Activated T-helper 2 cell treated with anti-CD3 and anti-CD28 coated beads, Interferon-gamma antibody, Interleukin-2, Interleukin-4, amounts not matched to agents 10 μg/mL and 5 μg/mL and 100 μg/mL, durations not matched to agents 14 hours and 24 hours and 36 hours (primary cell): Measurements from ENCODE around the gene NUAK1. TPM values are rescaled to one million over a fixed set of nuclear protein-coding genes. Genes with fewer than 3 reads are reported as not detected.

ENCODE experiments used
- DNase-seq: peaks from one replicate; pipeline ENCODE4 v3.0.0; 2021; ENCODE audit warnings: low spot score
- H3K27ac Mint-ChIP-seq: one replicate; pipeline ENCODE4 v1.8.0; 2021; ENCODE audit warnings: mixed read lengths
- H3K27me3 Mint-ChIP-seq: one replicate; pipeline ENCODE4 v1.8.0; 2021; ENCODE audit warnings: low read depth, mixed read lengths
- H3K36me3 Mint-ChIP-seq: one replicate; pipeline ENCODE4 v1.8.0; 2021; ENCODE audit warnings: low read depth, mixed read lengths
- H3K4me1 Mint-ChIP-seq: one replicate; pipeline ENCODE4 v1.8.0; 2021; ENCODE audit warnings: low read depth, mixed read lengths
- H3K4me3 Mint-ChIP-seq: one replicate; pipeline ENCODE4 v1.8.0; 2021; ENCODE audit warnings: low read depth, mild to moderate bottlenecking, moderate library complexity, mixed read lengths
- H3K9me3 Mint-ChIP-seq: one replicate; pipeline ENCODE4 v1.8.0; 2021; ENCODE audit warnings: mixed read lengths
- intact Hi-C: fragments of 100-400 bp; cut with micrococcal nuclease; formaldehyde crosslinking; loops from one replicate; pipeline ENCODE4 v1.15.1; 2023
- total RNA-seq: library from RNA; stranded (reverse); gene quantifications from 2 replicates; pipeline ENCODE4 v1.2.3, GENCODE V29; 2022

The NUAK1 gene
- total RNA-seq, result 0.02 and 0.11 TPM in 2 replicates

- Mint-ChIP-seq H3K27ac (no peak within 1 kb of the TSS), H3K4me3 (peak within 1 kb of the TSS; percentile 62), H3K4me1 (peaks cover 3% of the 10 kb centered on the region), H3K9me3 (no peaks in the 10 kb centered on the region), H3K36me3 (no peaks in the 10 kb centered on the region), H3K27me3 (peaks cover 63% of the 10 kb centered on the region)
- intact Hi-C loops, result loop anchor here (5.0 to 10.0 kb wide), 3 partner anchors 83 to 448 kb away; no protein-coding TSS in a partner anchor
- DNase-seq, result no peak
Observed at GRCh38 chr12:106138633-106139421, at the start of gene NUAK1. Gene NUAK1 (minus strand): TSS chr12:106138954. CDS start chr12:106138653, 301 bp downstream.

GRCh38 chr12:106188256-106188655, 49.5 kb upstream of the NUAK1 start:
- Mint-ChIP-seq H3K4me1 (no peaks in the 10 kb centered on the region), H3K27me3 (peaks cover 4% of the 10 kb centered on the region)
- intact Hi-C loops, result no loop called here

GRCh38 chr12:106187842-106188241, 49.1 kb upstream of the NUAK1 start:
- no peak for DNase-seq
- Mint-ChIP-seq H3K4me3 (no peak overlapping the region), H3K27ac (no peak overlapping the region), H3K36me3 (no peaks in the 10 kb centered on the region), H3K4me1 (no peaks in the 10 kb centered on the region), H3K27me3 (peaks cover 6% of the 10 kb centered on the region), H3K9me3 (no peaks in the 10 kb centered on the region)
- intact Hi-C loops, result no loop called here

More at GRCh38 chr12:106188256-106188655, 49.5 kb upstream of the NUAK1 start:
- no peak overlapping the region for H3K27ac Mint-ChIP-seq
- no peak for DNase-seq
- no peak overlapping the region for H3K4me3 Mint-ChIP-seq
- H3K9me3 Mint-ChIP-seq, result no peaks in the 10 kb centered on the region
- H3K36me3 Mint-ChIP-seq, result no peaks in the 10 kb centered on the region

- H3K27me3 Mint-ChIP-seq, result peaks cover 6% of the 10 kb centered on the region
- H3K4me1 Mint-ChIP-seq, result no peaks in the 10 kb centered on the region
- H3K9me3 Mint-ChIP-seq, result no peaks in the 10 kb centered on the region
- H3K36me3 Mint-ChIP-seq, result no peaks in the 10 kb centered on the region
- intact Hi-C loops, result no loop called here
- no peak overlapping the region for H3K4me3 Mint-ChIP-seq
- no peak overlapping the region for H3K27ac Mint-ChIP-seq
- no peak for DNase-seq
Observed at GRCh38 chr12:106187155-106187789, 48.5 kb upstream of the NUAK1 start.

GRCh38 chr12:106183735-106184134, 45.0 kb upstream of the NUAK1 start:
- no peaks in the 10 kb centered on the region for H3K36me3 Mint-ChIP-seq
- no peak overlapping the region for H3K4me3 Mint-ChIP-seq
- intact Hi-C loops, result no loop called here
- no peak overlapping the region for H3K27ac Mint-ChIP-seq
- H3K27me3 Mint-ChIP-seq, result peaks cover 8% of the 10 kb centered on the region
- H3K9me3 Mint-ChIP-seq, result no peaks in the 10 kb centered on the region
- H3K4me1 Mint-ChIP-seq, result no peaks in the 10 kb centered on the region
- DNase-seq, result no peak

GRCh38 chr12:106181401-106182114, 42.8 kb upstream of the NUAK1 start:
- peaks cover 7% of the 10 kb centered on the region for H3K27me3 Mint-ChIP-seq
- no peaks in the 10 kb centered on the region for H3K36me3 Mint-ChIP-seq
- H3K4me1 Mint-ChIP-seq, result no peaks in the 10 kb centered on the region
- no peak for DNase-seq
- no peak overlapping the region for H3K27ac Mint-ChIP-seq
- intact Hi-C loops, result no loop called here
- H3K4me3 Mint-ChIP-seq, result no peak overlapping the region
- H3K9me3 Mint-ChIP-seq, result no peaks in the 10 kb centered on the region

- H3K4me1 Mint-ChIP-seq, result peaks cover 1% of the 10 kb centered on the region
- H3K4me3 Mint-ChIP-seq, result no peak overlapping the region
- no peaks in the 10 kb centered on the region for H3K9me3 Mint-ChIP-seq
- H3K36me3 Mint-ChIP-seq, result no peaks in the 10 kb centered on the region
- intact Hi-C loops, result no loop called here
- DNase-seq, result no peak
- no peak overlapping the region for H3K27ac Mint-ChIP-seq
- H3K27me3 Mint-ChIP-seq, result peaks cover 10% of the 10 kb centered on the region
Observed at GRCh38 chr12:106179086-106179485, 40.3 kb upstream of the NUAK1 start.

GRCh38 chr12:106178562-106178961, 39.8 kb upstream of the NUAK1 start:
- H3K4me1 Mint-ChIP-seq, result peaks cover 1% of the 10 kb centered on the region
- DNase-seq, result no peak
- H3K36me3 Mint-ChIP-seq, result no peaks in the 10 kb centered on the region
- peaks cover 10% of the 10 kb centered on the region for H3K27me3 Mint-ChIP-seq
- no peaks in the 10 kb centered on the region for H3K9me3 Mint-ChIP-seq
- H3K4me3 Mint-ChIP-seq, result no peak overlapping the region
- intact Hi-C loops, result no loop called here
- H3K27ac Mint-ChIP-seq, result no peak overlapping the region

- Mint-ChIP-seq H3K9me3 (no peaks in the 10 kb centered on the region), H3K36me3 (no peaks in the 10 kb centered on the region), H3K4me3 (no peak overlapping the region), H3K27me3 (peaks cover 8% of the 10 kb centered on the region), H3K27ac (no peak overlapping the region), H3K4me1 (peaks cover 3% of the 10 kb centered on the region)
- no peak for DNase-seq
- intact Hi-C loops, result no loop called here
Observed at GRCh38 chr12:106176560-106176959, 37.8 kb upstream of the NUAK1 start.

- Mint-ChIP-seq H3K27ac (no peak overlapping the region), H3K9me3 (no peaks in the 10 kb centered on the region), H3K36me3 (no peaks in the 10 kb centered on the region), H3K4me3 (no peak overlapping the region), H3K27me3 (peaks cover 10% of the 10 kb centered on the region), H3K4me1 (peaks cover 11% of the 10 kb centered on the region)
- no peak for DNase-seq
- intact Hi-C loops, result no loop called here
Observed at GRCh38 chr12:106174876-106175275, 36.1 kb upstream of the NUAK1 start.

- DNase-seq, result no peak
- no peaks in the 10 kb centered on the region for H3K9me3 Mint-ChIP-seq
- intact Hi-C loops, result no loop called here
- H3K36me3 Mint-ChIP-seq, result no peaks in the 10 kb centered on the region
- H3K4me1 Mint-ChIP-seq, result peaks cover 11% of the 10 kb centered on the region
- H3K4me3 Mint-ChIP-seq, result no peak overlapping the region
- peaks cover 10% of the 10 kb centered on the region for H3K27me3 Mint-ChIP-seq
- no peak overlapping the region for H3K27ac Mint-ChIP-seq
Observed at GRCh38 chr12:106173442-106173841, 34.7 kb upstream of the NUAK1 start.

- Mint-ChIP-seq H3K9me3 (no peaks in the 10 kb centered on the region), H3K27me3 (peaks cover 13% of the 10 kb centered on the region), H3K36me3 (no peaks in the 10 kb centered on the region), H3K27ac (peak overlapping the region; percentile 36), H3K4me1 (peaks cover 11% of the 10 kb centered on the region), H3K4me3 (no peak overlapping the region)
- DNase-seq, result no peak
- intact Hi-C loops, result no loop called here
Observed at GRCh38 chr12:106171117-106171750, 32.5 kb upstream of the NUAK1 start.
